Transverse colon (tissue), 4 donors: Measurements from ENCODE around the gene LAMA3.

Experiments
- CTCF ChIP-seq, 5 experiments: fragments of 200-600 bp in 3 of 5; fragments of 450-650 bp in 2 of 5; sonication (generic) in 3 of 5; IDR thresholded peaks; 1 replicate in 2 of 5; 2 replicates in 3 of 5; pipeline ENCODE4 v1.5.1; 2016 to 2017; ENCODE audit warnings: antibody characterized with exemption in 5 of 5, inconsistent platforms in 3 of 5, mild to moderate bottlenecking in 2 of 5, moderate library complexity in 1 of 5
- EP300 ChIP-seq: sonication (generic); formaldehyde crosslinking; IDR thresholded peaks from one replicate; pipeline ENCODE4 v1.6.1; 2017; ENCODE audit warnings: antibody characterized with exemption, low read depth
- POLR2A ChIP-seq: fragments of 450-650 bp; IDR thresholded peaks from one replicate; pipeline ENCODE4 v1.6.1; 2016; ENCODE audit warnings: antibody characterized with exemption, mild to moderate bottlenecking, moderate library complexity
- POLR2AphosphoS5 ChIP-seq, 3 donors: sonication (generic); formaldehyde crosslinking; IDR thresholded peaks; one replicate each; pipeline ENCODE4 v1.6.1; 2016; ENCODE audit warnings: antibody characterized with exemption in 3 of 3

GRCh38 chr18:23868136-23868785, 179.0 kb downstream of the LAMA3 start:
- TF ChIP-seq EP300, result no peak
- no peak for TF ChIP-seq POLR2A
- TF ChIP-seq POLR2AphosphoS5 (IDR thresholded peaks at IDR 0.05), result no peak
- TF ChIP-seq CTCF (IDR thresholded peaks at IDR 0.05), result no peak
